NCI-H526 (cell line): ENCODE measurements around the gene MGA.
A peak's percentile ranks its signal among the peaks of the same experiment; 100 is the strongest.

Source experiments
- DNase-seq, 2 experiments: peaks; one replicate each; lab custom pipeline; 2025; lab: John Stamatoyannopoulos, UW

Gene MGA

DNA sequence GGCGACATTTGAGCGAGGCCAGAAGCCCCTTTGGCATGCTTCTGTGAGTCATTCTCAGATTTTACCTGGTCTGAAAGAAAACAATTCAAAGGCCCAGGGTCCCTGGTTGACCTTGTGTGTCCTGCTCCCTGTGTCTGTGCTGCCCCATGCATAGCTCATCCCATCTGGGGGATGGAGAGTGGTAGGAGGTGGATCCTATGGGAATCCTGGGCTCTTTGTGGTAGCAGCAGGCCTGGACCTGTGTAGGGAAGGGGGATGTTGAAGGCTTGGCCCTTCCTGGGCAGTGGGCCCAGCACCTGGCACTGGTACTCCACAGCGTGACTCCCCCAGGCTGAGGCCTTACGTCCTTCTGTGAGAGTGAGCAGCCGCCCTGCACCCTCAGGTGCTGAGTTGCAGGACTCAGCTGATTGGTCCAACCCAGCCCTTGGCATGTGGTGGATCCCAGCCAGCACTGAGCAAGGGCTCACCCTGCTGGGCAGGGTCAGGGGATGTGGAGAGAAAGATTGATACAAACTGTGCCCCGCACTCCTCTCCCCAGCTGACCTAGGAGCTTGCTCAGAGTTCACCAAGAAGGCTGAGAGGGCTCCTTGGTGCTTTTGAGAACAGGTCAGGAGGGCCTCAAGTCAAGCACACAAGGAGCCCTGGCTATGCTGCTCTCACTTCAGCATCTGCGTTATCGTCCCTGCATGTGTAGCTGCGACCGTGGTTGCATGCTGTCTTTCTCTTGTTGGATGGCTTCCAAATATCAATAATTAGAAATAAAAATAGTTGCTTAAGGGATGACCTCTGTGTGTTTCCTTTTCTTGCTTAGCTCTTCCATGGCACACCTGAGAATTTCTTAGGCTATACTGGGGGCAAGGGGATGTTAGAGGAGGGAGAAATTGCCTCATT, 146.3 kb downstream of the MGA start:
- DNase-seq = peak in 1 of 2 experiments; percentile 7

DNA sequence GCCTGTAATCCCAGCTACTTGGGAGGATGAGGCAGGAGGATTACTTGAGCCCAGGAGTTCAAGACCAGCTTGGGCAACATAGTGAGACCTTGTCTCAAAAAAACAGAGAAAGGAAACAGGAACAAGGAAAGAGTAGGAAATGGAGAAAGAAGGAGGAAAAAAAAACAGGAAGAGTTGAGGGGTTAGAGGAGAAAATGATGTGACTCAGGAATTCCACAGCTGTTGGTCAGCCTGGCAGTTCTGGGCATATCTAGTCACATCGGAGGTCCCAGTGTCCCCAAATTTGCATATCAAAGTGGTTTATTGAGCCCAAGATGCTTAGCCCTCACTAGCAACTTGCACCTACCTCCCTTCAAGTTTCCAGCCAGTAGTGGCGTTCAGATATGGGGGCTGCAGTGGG, 148.9 kb downstream of the MGA start:
- no peak for DNase-seq

DNA sequence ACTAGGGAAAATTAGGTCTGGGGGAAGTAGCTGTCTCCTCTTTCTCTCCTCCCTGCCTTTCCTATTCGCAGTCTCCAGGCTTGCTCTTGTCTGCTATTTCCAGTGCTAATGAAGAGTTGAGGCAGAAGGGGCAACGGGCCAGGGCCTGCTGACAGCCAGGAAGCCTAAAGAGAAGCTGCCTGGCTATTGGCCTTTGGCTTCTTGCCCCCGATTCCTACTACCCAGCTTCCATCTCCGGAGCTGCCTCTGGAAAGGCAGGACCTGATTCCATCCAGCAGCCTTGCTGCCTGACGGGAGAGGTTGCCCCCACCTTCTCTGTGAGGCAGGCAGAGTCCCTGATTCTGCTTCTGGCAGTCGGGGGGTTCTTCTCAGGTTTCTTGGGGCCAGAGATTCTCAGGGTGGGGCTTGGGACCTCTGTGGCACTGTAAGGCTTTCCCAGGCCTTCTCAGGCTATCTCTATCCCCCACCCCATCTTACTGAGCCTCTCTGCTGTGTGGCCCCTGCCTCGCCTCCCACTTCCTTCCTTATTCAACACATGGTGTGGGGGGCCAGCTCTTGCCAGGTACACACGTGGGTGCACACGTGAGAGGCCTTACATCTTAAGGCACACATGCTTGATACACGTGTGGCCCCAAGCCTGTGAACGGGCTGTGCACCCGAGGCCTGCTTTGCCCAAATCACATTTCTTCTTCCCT, 149.5 kb downstream of the MGA start:
- no peak for DNase-seq

DNA sequence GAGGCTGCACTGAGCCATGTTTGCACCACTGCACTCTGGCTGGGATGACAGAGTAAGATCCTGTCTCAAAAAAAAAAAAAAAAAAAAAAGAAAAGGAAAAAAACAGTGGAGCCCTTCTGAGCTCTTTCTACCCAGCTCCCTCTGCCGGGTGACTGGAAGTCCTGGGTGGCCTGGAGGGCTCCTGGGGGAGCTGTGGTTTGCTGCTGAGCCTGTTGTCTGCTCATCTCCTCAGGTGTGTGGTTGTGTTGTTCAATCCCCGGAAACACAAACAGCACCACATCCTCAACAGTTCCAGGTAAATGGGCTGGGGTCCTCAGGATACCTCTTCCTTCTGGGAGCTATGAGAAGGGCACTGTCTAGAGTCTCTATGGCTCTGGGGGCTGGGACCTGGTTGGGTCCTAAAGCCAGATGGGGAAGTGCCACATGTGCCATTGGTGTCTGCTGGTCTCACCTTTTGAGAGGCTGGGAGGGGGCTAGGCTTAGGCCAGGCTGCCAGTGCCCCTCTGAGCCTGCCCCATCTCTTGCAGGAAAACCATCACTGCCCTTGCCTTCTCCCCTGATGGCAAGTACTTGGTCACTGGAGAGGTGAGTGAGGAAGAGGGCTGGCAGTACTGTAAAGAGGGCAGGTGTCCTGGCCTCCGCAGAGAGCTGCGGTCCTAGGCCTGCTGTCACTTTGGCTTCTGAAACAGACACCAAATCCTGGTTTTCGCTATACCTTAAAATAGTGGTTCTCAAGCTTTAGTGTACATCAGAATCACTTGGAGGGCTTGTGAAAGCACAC, 150.6 kb downstream of the MGA start:
- no peak for DNase-seq

DNA sequence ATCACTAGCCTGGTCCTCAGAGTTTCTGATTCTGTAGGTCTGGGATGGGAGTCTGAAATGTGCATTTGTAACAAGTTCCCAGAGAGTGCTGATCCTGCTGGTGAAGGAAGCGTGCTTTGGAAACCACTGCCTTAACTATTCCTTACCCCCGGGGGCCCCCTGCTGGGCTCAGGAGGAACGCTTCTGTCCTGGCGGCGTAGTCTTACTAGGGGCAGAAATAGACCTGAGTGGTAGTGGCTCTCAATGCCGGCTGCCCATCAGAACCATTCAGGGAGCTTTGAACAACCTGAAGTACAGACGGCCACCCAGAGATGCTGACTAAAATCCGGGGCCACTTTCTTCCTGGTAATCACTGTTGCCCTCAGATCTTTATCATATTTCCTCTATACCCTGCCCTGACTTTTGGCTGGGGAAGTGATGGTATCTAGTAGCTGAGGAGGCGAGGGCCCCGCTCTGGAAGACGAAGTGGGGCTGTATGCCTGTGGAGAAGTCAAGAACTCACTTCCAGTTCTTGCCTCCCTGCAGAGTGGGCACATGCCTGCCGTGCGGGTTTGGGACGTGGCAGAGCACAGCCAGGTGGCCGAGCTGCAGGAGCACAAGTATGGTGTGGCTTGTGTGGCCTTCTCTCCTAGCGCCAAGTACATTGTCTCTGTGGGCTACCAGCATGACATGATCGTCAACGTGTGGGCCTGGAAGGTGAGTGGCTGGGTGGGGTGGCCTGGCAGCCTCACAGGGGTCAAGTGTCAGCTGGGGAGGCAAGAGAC, 151.4 kb downstream of the MGA start:
- peak; percentile 49 to 87 for DNase-seq

DNA sequence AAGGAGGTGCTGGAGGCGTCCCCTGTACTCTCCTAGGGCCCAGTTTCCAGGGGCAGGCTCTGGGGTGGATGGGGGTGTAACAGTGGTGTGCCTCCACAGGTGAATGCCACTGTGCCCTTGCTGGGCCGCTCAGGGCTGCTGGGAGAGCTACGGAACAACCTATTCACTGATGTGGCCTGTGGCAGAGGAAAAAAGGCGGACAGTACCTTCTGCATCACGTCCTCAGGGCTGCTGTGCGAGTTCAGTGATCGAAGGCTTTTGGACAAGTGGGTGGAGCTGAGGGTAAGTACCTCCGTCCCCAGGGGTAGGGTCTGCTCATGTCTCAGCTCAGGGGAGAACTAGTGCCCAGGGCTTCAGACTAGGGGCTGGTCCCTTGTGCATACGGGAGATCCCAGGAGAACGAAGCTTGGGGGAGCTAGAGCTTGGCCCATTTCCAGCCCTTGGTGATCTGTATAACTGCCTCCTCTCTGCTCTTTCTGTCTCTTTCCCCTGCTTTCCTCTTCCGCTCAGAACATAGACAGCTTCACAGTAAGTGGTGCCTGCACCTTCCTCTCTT, 152.7 kb downstream of the MGA start:
- no peak for DNase-seq

DNA sequence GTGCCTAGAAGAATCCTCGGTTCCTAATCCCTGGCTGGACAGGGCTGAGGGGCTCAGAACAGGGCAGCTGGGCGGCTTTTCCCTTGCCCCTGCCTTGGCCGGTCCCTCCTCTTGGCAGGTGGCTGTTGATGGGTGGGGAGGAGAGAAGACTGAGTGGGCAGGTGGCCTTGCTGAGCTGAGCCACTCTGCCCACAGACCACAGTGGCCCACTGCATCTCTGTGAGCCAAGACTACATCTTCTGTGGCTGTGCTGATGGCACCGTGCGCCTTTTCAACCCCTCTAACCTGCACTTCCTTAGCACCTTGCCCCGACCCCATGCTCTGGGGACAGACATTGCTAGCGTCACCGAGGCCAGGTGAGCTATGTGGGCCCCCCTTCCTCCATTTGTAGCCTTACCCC, 153.2 kb downstream of the MGA start:
- DNase-seq = no peak

DNA sequence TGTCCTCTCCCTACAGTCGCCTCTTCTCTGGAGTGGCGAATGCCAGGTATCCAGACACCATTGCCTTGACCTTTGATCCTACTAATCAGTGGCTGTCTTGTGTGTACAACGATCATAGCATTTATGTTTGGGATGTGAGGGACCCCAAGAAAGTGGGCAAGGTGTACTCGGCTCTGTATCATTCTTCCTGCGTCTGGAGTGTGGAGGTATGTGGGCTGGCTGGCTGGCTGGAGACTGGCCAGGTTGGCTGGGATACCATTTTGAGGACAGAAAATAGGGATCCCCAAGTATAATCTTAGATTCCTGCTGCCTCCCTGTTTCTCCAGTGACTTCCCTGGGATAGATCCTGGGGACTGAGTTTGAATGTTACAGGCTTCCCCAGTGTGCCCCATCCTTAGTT, 154.3 kb downstream of the MGA start:
- no peak for DNase-seq

DNA sequence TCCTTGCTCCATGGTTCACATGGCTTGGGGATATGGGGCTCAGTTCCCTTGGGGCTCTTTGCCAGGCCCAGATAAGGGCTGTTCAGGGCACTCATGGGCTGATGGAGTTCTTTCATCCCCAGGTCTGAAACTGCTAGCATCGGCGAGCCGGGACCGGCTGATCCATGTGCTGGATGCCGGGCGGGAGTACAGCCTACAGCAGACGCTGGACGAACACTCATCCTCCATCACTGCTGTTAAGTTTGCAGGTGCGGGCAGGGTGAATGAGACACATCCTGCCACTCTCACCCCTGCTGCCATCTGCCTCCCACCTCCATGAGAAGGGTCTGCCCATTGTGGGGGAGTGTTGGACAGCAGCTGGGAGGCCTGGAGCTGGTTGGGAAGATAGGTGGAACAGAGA, 156.6 kb downstream of the MGA start:
- DNase-seq = no peak

DNA sequence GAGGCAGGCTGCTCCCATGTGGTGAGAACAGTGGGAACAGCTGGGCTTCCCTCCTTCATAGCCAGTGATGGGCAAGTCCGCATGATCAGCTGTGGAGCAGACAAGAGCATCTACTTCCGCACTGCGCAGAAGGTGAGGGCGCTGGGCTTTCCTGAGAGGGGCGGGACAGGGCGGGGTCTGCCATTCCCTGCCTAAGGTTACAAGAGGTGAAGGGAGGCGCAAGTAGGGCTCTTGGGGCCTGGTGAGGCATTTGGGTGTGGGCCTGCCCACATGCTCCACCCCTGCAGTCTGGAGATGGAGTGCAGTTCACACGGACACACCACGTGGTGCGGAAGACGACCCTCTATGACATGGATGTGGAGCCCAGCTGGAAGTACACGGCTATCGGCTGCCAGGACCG, 157.1 kb downstream of the MGA start:
- no peak for DNase-seq

DNA sequence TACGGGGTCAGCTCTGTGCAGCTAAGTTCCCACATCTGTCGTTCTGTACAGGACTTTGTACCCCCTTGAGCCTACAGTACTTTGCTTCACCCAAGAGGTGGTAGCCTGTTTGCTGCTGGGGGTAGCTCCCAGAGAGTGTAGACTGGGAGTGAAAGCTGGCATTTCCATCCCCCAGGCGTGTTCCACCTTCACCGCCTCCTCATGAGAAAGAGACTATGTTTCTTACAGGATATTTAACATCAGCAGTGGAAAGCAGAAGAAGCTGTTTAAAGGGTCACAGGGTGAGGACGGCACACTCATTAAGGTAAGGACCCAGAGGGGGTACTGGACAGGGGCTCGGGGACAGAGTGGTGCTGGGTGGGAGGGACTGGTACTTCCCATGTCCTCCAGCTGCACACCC, 157.6 kb downstream of the MGA start:
- no peak for DNase-seq

DNA sequence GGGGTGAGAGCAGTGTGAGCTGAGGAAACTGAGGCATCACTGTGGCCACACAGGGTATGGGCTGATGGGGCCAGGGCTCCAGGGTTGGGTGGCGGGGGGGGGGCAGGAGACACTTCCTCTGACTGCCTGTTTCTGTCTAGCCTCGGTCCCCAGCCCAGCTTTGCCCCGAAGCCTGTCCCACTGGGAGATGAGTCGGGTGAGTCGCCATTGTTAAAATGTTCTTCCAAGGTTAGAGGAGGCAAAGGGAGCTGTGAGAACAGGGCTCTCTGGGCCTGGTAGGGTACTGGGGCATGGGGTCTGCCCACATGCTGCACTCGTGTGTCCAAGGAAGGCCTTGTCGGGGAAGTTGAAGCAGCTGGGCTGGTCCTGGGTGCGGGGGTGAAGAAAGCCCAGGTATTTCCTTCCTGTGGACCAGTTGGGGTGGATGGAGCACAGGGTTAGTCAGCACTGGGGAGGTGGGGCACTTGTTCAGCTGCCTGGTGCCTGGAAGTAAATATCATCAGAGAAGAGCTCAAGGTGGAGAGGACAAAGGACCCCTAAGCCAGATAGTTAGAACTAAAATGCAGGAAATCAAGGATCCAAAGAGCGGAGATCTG, 159.3 kb downstream of the MGA start:
- no peak for DNase-seq

DNA sequence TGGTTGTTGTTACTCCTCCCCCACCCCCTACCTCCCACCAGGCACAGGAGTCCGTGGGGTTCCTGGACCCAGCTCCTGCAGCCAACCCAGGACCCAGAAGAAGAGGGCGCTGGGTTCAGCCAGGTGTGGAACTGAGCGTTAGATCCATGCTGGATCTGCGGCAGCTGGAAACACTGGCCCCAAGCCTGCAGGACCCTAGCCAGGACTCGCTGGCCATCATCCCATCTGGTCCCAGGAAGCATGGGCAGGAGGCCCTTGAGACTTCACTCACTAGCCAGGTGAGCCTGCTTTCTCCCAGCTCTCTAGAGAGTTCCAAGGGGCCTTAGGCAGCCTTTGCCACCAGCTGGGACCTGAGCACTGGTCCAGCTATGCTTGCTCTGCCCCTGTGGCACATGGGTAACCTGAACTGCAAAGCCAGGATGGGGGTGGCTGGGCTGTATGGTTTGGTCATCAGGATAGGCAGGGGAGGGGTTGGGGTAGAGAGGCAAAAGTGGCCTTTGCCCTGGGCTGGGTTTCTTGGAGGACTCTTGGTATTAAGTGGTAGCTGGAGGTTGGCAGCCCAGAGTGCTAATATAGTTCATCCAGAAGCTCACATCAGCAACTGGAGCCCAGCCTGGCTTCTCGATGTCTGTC, 160.7 kb downstream of the MGA start:
- DNase-seq = no peak

DNA sequence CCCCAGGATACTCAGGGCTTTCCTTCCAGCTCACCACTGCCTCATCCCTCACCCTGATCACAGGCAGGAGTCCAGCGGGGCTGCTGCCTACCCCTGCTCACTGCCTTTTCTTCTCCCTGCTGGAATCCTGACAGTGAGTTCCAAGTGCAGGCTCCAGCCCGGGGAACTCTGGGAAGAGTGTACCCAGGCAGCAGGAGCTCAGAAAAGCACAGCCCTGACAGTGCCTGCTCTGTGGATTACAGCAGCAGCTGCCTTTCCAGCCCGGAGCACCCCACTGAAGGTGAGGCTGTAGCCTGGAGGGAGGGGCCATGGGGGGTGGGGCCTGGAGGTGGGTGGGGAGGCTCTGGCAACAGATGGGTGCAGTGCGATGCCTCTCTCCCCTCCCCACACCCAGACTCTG, 161.6 kb downstream of the MGA start:
- no peak for DNase-seq

DNA sequence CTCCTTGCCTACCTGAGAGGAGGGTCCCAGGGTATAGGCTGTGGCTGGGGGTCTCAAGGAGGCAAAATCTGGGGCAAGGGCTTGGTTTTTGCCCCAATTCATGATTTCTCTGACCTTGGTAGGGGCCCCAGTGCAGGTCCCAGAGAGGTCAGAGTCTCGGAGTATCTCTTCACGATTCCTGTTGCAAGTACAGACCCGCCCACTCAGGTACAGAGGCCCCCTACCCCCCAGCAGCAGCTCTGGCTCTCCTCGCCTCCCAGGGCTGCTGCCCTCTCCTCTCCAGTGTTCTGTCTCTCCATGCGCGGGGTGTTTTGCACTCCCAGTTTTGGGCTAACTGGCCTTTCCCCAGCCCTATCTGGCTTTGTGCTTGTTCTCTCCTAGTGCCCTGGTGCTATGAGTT, 162.3 kb downstream of the MGA start:
- DNase-seq = no peak
